Mucosa of descending colon (tissue), 3 donors: ENCODE data around the gene CACNG5. TPM values are rescaled to one million over a fixed set of nuclear protein-coding genes. Genes with fewer than 3 reads are reported as not detected.

Experiments used
- ATAC-seq: fragments of 200-7000 bp; cut with Tn5 transposase; one replicate; pipeline ENCODE4 v1.9.1; 2020; ENCODE audit warnings: mild to moderate bottlenecking, moderate library complexity
- DNase-seq, 3 donors: peaks; one replicate each; pipeline ENCODE4 v3.0.0-alpha.2; 2020
- H3K36me3 ChIP-seq: fragments of 200-600 bp; one replicate; pipeline ENCODE4 v1.8.0; 2021; ENCODE audit warnings: low read depth, mild to moderate bottlenecking
- H3K4me1 ChIP-seq: fragments of 200-600 bp; one replicate; pipeline ENCODE4 v1.8.0; 2021; ENCODE audit warnings: low read depth, mild to moderate bottlenecking
- H3K4me3 ChIP-seq: fragments of 200-600 bp; one replicate; pipeline ENCODE4 v1.8.0; 2021; ENCODE audit warnings: mild to moderate bottlenecking
- H3K9me3 ChIP-seq: fragments of 200-600 bp; one replicate; pipeline ENCODE4 v1.8.0; 2021; ENCODE audit warnings: mild to moderate bottlenecking
- intact Hi-C, 2 donors: fragments of 100-400 bp; cut with DNase I in 1 of 2; cut with micrococcal nuclease in 1 of 2; formaldehyde crosslinking; loops; one replicate each; pipeline versions ENCODE4 v1.11.0 to v1.11.1; 2022; cut with DNase I, micrococcal nuclease
- long read RNA-seq, 2 donors: library from polyadenylated mRNA; unstranded; transcript quantifications; one replicate each; pipeline ENCODE4 v2.0.0, GENCODE V29; 2019 to 2021
- total RNA-seq, 3 donors: library from RNA; stranded (reverse); fragmentation: NEBNext Ultra II Directional in 2 of 3; extraction: Animal tissue kit (Norgen Biotek cat#: 25700) in 2 of 3; gene quantifications; one replicate each; pipeline versions ENCODE4 v1.2.1 to v1.2.4, GENCODE V29; 2021 to 2023
- TF ChIP-seq, protein P1 (sequence below): fragments of 200-600 bp; IDR thresholded peaks from one replicate; pipeline ENCODE4 v1.8.0; 2022; ENCODE audit warnings: antibody characterized with exemption, mild to moderate bottlenecking
- donor health status: DM: no; HTN: no; CAD: no; lungs with moderate emphysema.
- donor health status: DM: no; HTN: no; CAD: no.
- donor health status: DM: no; HTN: yes; CAD: no.

The CACNG5 gene, protein sequence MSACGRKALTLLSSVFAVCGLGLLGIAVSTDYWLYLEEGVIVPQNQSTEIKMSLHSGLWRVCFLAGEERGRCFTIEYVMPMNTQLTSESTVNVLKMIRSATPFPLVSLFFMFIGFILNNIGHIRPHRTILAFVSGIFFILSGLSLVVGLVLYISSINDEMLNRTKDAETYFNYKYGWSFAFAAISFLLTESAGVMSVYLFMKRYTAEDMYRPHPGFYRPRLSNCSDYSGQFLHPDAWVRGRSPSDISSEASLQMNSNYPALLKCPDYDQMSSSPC
- under 1 TPM in 1 of 3 donors, not detected in 2; 0.44 TPM for total RNA-seq
- long read RNA-seq, donor 1 = 0 reads
- long read RNA-seq, donor 2 = 0 reads

DNA sequence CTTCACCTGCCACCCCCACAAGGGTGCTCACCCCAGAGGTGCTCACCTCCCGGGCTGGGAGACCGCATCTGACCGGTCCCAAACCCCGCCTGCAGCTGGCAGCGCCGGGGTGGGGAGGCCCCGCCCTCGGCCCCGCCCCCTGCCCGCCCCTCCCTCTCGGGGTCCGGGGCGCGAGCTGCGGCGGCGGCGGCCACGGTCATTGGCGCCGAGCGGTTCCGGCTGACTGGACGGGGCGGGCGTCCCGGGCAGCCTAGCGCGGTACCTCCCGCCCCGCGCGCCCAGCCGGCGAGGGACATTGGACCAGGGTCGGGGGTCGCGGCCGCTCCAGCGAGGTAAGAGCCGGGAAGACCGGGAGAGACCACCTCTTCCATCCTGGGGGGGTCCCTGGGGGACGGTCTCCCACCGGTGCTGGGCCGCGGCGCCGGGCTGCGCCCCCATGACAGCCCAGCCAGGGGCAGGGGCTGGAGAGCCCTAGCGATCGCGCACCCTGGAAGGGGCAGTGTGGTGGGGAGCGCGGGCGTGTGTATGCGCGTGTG lies at the start of gene CACNG5:
Gene CACNG5 (plus strand): TSS at position 199 of the 536 bp plus-strand sequence. CDS start 42,216 bp downstream, outside the sequence.
- Histone ChIP-seq H3K36me3 (no peaks in the 10 kb centered on the region), H3K4me1 (no peaks in the 10 kb centered on the region), H3K9me3 (no peaks in the 10 kb centered on the region), H3K4me3 (no peak within 1 kb of the TSS)
- TF ChIP-seq, protein P1, sequence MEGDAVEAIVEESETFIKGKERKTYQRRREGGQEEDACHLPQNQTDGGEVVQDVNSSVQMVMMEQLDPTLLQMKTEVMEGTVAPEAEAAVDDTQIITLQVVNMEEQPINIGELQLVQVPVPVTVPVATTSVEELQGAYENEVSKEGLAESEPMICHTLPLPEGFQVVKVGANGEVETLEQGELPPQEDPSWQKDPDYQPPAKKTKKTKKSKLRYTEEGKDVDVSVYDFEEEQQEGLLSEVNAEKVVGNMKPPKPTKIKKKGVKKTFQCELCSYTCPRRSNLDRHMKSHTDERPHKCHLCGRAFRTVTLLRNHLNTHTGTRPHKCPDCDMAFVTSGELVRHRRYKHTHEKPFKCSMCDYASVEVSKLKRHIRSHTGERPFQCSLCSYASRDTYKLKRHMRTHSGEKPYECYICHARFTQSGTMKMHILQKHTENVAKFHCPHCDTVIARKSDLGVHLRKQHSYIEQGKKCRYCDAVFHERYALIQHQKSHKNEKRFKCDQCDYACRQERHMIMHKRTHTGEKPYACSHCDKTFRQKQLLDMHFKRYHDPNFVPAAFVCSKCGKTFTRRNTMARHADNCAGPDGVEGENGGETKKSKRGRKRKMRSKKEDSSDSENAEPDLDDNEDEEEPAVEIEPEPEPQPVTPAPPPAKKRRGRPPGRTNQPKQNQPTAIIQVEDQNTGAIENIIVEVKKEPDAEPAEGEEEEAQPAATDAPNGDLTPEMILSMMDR = no peak
- intact Hi-C loops = no loop called here
- ATAC-seq (peak; percentile 45), DNase-seq (no peak)

DNA sequence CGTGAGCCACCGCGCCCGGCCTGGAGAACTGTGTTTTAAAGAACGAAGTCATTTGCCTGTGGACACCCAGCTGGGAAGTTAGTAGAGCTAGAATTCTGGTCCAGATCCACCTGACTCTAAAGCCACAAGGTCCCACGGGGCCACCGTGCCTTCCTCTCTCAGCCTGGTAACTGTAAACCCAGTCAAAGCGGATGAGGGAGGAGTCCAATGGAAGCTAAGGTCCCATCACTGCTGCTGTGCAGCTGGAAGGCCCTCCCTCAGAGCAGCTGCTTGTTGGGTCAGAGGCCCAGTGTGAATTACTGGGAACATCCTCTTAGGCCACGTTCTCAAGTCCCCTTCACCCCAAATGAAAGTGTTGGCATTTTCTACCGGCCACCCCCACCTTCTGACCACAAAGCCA lies 48.8 kb upstream of the CACNG5 start:
- H3K9me3 ChIP-seq = no peaks in the 10 kb centered on the region
- no peak for DNase-seq
- no peak for ATAC-seq
- intact Hi-C loops = no loop called here
- H3K36me3 ChIP-seq = no peaks in the 10 kb centered on the region
- TF ChIP-seq, protein P1 = no peak
- no peak overlapping the region for H3K4me3 ChIP-seq
- no peaks in the 10 kb centered on the region for H3K4me1 ChIP-seq

DNA sequence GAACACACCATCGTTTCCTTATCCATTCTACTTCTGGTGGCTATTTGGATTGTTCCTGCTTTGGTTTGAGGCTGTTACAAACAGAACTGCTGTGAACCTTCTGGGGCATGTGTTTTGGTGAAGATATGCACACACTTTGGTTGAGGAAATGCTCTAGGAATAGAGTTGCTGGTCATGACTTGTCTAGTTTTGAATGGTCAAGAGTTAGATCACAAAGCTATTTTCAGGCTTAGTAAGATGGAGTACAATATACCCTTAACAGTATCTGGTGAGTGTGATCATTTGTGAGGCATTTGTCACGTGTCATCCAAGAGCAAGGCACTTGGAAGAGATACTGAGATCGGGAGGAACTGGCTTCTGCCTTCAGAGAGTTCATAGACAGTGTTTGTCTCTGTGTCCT lies 47.0 kb upstream of the CACNG5 start:
- Histone ChIP-seq H3K4me1 (no peaks in the 10 kb centered on the region), H3K9me3 (no peaks in the 10 kb centered on the region), H3K4me3 (no peak overlapping the region), H3K36me3 (no peaks in the 10 kb centered on the region)
- DNase-seq = no peak
- TF ChIP-seq, protein P1 = no peak
- ATAC-seq = no peak
- intact Hi-C loops = no loop called here

DNA sequence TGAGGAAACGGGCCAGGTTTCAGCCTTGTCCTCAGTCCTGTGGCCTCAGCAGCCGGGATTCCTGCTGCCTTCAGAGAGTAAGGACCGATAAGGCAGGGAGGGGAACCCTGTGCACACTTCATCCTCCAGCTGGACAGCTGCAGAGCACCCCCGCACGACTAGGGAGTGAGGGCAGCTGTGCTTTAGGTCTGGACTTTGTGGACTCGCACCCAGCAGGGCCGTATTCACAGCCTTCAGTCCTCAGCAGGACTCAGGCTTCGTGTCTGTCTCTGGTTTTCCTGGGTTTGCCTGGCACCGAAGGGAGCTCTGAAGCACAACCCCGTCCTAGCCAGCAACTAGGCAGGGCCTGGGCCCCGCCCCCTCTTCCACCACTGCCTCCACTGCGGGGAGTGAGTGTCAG lies 45.8 kb upstream of the CACNG5 start:
- no peaks in the 10 kb centered on the region for H3K36me3 ChIP-seq
- intact Hi-C loops = no loop called here
- no peaks in the 10 kb centered on the region for H3K4me1 ChIP-seq
- DNase-seq = no peak
- no peaks in the 10 kb centered on the region for H3K9me3 ChIP-seq
- TF ChIP-seq, protein P1 = no peak
- H3K4me3 ChIP-seq = no peak overlapping the region
- ATAC-seq = no peak

DNA sequence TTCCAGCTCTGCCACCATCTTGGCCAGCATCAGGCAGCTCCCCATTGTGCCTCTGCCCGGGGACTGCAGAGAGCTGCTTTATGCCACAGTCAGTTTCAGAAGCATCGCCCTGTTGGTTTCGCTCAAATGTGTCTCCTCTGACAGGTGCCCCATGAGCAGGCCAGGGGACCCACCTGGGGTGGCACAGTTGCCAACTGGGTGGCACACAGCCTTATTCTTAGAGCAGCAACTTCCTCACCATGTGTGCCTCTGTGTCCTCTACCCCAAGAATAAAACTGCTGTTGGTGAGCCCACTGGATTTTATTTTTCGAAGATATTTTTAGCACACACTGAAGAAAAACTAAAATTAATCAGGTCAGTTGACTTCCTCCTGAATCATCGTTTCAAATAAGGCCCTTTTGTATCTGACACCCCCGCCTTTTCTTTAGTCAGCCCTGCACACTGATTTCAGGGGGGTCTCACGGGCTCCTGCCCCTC lies 44.9 kb upstream of the CACNG5 start:
- DNase-seq = no peak
- TF ChIP-seq, protein P1 = no peak
- no peak overlapping the region for H3K4me3 ChIP-seq
- H3K4me1 ChIP-seq = no peaks in the 10 kb centered on the region
- H3K36me3 ChIP-seq = no peaks in the 10 kb centered on the region
- no peaks in the 10 kb centered on the region for H3K9me3 ChIP-seq
- no peak for ATAC-seq
- intact Hi-C loops = no loop called here
